ENCODE data around the gene SLC7A4.

GRCh38 chr22:21044931-21045584 lies 12.7 kb upstream of the SLC7A4 start:
- no peak for TF ChIP-seq CTCF (IDR thresholded peaks at IDR 0.05)
- no peak for TF ChIP-seq POLR2A (IDR thresholded peaks at IDR 0.05)
- no peak for TF ChIP-seq POLR2AphosphoS5 (IDR thresholded peaks at IDR 0.05)

Data from gastroesophageal sphincter (tissue), 3 donors.